Adipocyte (in vitro differentiated cells): ENCODE measurements around the gene TMEM235.

Experiments
- DNase-seq: peaks from one replicate; pipeline ENCODE4 v3.0.0-alpha.2; 2015; ENCODE audit warnings: low read depth
- H3K27me3 ChIP-seq: replicated peaks from 2 replicates; pipeline ENCODE4 v1.7.0; 2013; ENCODE audit warnings: mild to moderate bottlenecking, low read length, moderate library complexity; ENCODE audit not compliant: control insufficient read depth, insufficient read depth
- H3K36me3 ChIP-seq: 2 replicates; pipeline ENCODE4 v1.7.0; 2013; ENCODE audit warnings: low read length, mild to moderate bottlenecking, moderate library complexity; ENCODE audit not compliant: control insufficient read depth, insufficient read depth, severe bottlenecking
- H3K4me1 ChIP-seq: 2 replicates; pipeline ENCODE4 v1.7.0; 2013; ENCODE audit warnings: mild to moderate bottlenecking, low read length, moderate library complexity; ENCODE audit not compliant: control insufficient read depth, insufficient read depth
- H3K4me3 ChIP-seq: 2 replicates; pipeline ENCODE4 v1.7.0; 2013; ENCODE audit warnings: mild to moderate bottlenecking, low read length, moderate library complexity
- H3K9ac ChIP-seq: 2 replicates; pipeline ENCODE4 v1.7.0; 2013; ENCODE audit warnings: mild to moderate bottlenecking, low read length, moderate library complexity
- H3K9me3 ChIP-seq: 2 replicates; pipeline ENCODE4 v1.7.0; 2013; ENCODE audit warnings: mild to moderate bottlenecking, low read length, moderate library complexity; ENCODE audit not compliant: control insufficient read depth

TMEM235 gene

DNA sequence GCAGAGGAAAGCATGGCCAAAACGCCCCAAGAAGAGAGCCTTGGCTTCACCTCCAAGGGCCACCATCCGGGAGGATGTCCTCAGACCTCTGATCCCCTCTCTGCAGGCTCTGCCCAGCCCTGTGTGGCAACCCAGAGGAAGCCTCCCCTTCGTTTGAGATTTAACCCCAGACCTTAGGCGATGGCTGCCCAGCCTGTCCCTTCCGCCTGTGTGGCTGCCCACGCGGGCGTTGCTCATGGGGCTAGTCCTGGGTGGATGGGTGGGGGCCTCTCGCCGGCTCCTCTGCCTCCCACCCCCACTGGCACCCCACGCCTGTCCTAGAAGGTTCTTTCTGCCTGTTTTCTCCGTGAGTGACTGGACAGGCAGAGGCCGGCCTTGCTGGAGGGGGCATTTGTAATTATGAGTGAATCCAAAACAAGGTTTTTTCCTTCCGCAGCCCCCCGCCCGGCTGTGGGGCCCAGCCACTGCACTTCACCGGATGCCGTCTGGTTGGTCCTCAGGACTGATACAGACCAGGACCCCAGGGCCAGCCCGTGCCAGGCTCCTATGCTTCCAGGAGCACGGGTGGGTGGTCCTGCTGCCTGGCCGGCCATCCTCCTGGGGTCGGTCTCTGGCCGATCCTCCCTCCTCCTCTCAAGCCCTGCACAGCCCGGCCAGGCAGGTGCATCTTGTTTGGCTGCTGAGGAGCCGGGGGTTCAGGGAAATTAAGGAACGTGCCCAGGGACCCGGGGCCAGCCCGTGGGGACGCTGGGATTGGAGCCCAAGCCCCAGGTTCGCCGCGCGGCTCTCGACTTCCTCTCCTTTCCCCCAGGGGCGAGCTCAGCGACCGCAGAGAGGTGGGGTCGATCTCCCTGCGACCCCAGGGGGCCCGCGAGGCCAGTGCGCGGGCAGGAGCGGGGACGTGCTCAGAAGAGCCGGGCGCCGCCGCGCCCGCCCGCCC, at the start of gene TMEM235:
TSS of gene TMEM235 (plus strand) at position 636 of the 940 bp plus-strand sequence. CDS start 393 bp downstream, outside the sequence.
- H3K27me3 ChIP-seq: peaks cover 27% of the 10 kb centered on the region
- no peak within 1 kb of the TSS for H3K4me3 ChIP-seq
- no peak within 1 kb of the TSS for H3K9ac ChIP-seq
- H3K36me3 ChIP-seq: no peaks in the 10 kb centered on the region
- H3K4me1 ChIP-seq: no peaks in the 10 kb centered on the region
- no peak for DNase-seq
- H3K9me3 ChIP-seq: no peaks in the 10 kb centered on the region

DNA sequence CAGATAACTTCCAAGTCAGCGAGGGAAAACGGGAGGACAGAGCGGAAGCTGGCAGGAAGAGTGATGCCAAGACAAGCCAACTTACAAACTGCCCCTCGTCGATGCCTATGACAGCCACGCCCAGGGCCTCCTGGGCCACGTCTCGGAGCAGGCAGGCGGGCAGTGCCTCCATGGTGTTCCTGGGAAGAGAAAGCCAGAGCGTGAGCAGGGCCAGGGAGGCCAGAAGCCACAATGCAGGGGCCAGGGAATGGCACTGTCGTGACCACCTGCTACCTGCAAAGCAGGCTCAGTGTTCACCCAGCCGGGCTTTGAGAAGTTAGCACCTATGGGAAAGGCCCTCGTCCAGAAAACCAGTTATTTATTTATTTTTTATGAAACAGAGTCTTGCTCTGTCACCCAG, 48.9 kb upstream of the TMEM235 start:
- Histone ChIP-seq H3K9ac (no peak overlapping the region), H3K4me1 (peaks cover 4% of the 10 kb centered on the region), H3K36me3 (no peaks in the 10 kb centered on the region), H3K27me3 (no peaks in the 10 kb centered on the region), H3K9me3 (no peaks in the 10 kb centered on the region), H3K4me3 (no peak overlapping the region)
- DNase-seq: no peak

DNA sequence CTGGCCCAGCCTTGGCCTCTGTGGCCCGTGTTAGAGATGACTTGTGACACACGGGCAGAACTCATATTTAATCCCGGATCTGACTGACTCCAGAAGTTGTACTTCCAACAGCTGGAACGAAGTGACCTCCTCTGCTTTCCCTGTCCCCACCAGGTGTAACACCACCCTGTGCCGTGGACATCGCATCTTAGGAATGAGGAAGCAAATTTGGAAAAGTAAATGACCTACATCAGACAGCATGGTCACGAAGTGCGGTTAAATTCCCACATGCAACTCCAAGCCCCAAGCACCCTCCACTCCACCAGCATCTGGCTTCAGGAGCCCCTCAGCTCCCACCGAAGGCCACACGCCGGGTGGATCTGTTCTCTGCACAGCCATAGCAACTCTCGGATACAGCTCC, 47.5 kb upstream of the TMEM235 start:
- H3K9me3 ChIP-seq: no peaks in the 10 kb centered on the region
- no peak overlapping the region for H3K4me3 ChIP-seq
- H3K9ac ChIP-seq: no peak overlapping the region
- DNase-seq: no peak
- no peaks in the 10 kb centered on the region for H3K36me3 ChIP-seq
- H3K27me3 ChIP-seq: no peaks in the 10 kb centered on the region
- peaks cover 8% of the 10 kb centered on the region for H3K4me1 ChIP-seq

DNA sequence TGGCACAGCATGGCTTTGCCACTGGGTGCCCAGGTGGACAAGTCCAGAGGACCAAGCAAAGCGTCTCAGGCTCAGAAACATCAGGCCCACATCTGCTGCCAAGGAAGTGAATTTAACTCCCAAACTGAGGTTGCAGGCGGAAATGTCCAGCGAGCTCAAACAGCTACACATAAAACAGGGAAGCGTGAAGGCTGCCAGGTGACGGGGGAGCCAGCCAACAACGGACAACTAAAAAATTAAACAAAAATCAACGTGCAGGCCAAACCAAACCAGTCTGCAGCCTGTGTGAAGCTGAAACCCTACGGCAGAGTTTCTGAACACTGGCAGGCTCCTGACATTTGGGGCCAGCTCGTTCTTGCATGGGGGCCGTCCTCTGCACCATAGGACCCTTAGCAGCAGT, 47.1 kb upstream of the TMEM235 start:
- H3K36me3 ChIP-seq: no peaks in the 10 kb centered on the region
- DNase-seq: no peak
- H3K9ac ChIP-seq: no peak overlapping the region
- no peaks in the 10 kb centered on the region for H3K27me3 ChIP-seq
- peaks cover 6% of the 10 kb centered on the region for H3K4me1 ChIP-seq
- H3K4me3 ChIP-seq: no peak overlapping the region
- H3K9me3 ChIP-seq: no peaks in the 10 kb centered on the region

DNA sequence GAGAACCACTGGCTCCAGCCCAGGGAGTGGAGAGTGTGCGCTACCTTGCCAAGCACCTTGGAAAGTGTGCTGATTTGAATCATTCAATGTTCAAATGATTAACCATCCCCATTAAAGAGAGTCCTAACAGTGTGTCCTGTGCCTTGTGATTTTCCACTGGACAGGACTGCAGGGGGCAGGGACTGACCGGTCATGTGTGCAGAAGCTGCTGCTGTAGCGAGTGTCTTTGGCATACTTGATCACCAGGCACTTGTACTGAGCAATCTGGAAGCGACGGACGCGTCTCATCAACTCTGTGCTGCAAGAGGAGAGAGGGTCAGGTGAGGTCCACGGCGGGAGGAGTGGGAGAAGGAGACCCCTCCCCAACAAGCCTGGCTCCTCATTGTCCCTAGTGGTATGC, 46.6 kb upstream of the TMEM235 start:
- no peaks in the 10 kb centered on the region for H3K9me3 ChIP-seq
- no peaks in the 10 kb centered on the region for H3K36me3 ChIP-seq
- H3K4me3 ChIP-seq: no peak overlapping the region
- no peaks in the 10 kb centered on the region for H3K27me3 ChIP-seq
- DNase-seq: no peak
- H3K4me1 ChIP-seq: peaks cover 4% of the 10 kb centered on the region
- H3K9ac ChIP-seq: no peak overlapping the region

DNA sequence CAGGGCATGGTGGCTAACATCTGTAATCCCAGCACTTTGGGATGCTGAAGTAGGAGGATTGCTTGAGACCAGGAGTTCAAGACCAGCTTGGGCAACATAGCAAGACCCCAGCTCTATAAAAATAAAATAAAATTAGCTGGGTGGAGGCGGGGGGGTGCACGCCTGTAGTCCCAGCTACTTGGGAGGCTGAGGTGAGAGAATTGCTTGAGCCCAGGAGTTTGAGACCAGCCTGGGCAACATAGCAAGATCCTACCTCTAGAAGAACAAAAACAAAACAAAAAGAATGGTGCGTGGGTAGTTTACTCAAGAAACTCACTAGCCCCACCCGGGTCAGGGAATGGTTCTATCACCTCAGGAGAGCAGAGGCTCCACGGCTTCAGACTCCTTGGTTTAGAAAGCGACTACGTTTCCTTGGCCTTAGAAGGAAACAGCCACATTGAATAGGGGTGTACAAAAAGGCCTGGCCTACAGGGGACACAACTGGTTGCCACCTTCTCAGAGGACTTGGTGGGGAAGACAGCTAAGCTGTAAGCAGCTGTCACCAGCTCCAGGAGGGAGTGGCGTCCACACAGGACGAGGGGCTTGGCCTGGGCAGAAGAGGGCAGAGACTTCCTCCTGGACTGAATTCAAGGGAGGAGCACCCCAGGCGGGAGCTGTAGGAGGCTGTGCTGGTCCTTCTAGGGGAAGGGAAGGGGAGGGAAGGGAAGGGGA, 45.3 kb upstream of the TMEM235 start:
- Histone ChIP-seq H3K9ac (no peak overlapping the region), H3K36me3 (peaks cover 4% of the 10 kb centered on the region), H3K4me1 (peaks cover 4% of the 10 kb centered on the region), H3K4me3 (peak overlapping the region; percentile 86), H3K27me3 (no peaks in the 10 kb centered on the region), H3K9me3 (no peaks in the 10 kb centered on the region)
- no peak for DNase-seq

DNA sequence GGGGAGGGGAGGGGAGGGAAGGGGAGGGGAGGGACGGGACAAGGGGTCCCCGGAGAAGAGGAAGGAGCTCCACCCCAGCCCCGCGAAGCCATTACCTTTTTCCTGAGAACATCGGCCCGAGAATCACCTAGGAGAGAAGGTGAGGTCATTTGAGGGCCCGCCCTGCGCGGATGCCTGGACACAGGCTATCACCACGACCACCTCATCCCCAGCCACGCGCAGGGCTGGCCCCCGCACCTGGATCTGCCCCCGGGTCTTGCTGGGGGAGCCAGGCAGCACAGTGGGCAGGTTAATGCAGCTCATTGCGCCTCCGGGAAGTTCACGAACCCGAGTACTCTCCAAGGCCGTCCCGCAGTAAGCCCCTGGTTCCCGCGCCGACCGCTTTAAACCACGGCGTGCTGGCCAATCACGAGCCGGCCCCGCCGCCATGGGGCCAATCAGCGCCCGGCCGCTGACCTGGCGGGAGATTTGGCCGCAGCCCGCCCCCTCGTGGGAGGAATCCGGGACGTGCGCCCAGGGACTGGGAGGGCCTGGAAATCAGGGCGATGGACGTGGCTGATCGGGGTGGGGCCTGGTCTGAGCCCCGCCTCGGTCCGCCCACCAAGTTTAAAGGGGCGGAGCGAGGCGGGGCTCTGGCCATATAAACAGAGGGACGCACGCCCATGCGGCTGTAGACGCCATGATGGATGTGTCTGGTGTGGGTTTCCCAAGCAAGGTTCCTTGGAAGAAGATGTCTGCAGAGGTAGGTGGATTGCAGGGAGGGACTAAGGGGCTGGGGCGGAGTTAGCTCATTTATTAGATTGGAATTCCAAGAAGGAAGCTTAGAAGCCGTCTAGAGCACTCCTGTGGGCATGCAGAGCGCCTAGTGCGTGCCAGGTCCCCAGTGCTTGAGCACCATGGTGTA, 44.5 kb upstream of the TMEM235 start, which contains the start of the genes AFMID and TK1:
TSS of gene AFMID (plus strand) at position 671 of the 904 bp plus-strand sequence. CDS start at position 680, 9 bp downstream.
TSS of gene TK1 (minus strand) at position 361 of the 904 bp plus-strand sequence. CDS start at position 303, 58 bp downstream.
- H3K27me3 ChIP-seq: no peaks in the 10 kb centered on the region
- DNase-seq: peak; percentile 99
- peak within 1 kb of the TSS; percentile 71 for H3K9ac ChIP-seq
- H3K4me3 ChIP-seq: peak within 1 kb of the TSS; percentile 89
- peaks cover 5% of the 10 kb centered on the region for H3K36me3 ChIP-seq
- H3K9me3 ChIP-seq: no peaks in the 10 kb centered on the region
- H3K4me1 ChIP-seq: peaks cover 4% of the 10 kb centered on the region

DNA sequence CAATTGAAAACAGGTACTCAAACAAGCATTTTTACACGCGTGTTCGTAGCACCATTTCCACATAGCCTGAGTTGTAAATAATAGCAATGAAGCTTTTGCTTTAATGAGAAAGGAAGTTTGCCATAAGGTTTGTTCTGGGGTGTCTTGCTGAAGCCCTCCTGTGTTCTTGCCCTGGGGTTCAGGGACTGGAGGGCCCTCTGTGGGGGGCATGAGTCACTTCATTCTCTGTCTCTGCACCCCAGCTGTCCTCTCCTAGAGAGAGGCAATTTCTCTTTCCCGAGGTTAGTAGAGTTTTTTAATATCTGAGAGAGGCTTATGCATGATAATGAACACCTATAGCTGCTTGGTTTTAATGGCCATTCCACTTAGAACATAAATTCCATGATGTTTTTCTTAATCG, 34.7 kb upstream of the TMEM235 start:
- Histone ChIP-seq H3K4me1 (peaks cover 3% of the 10 kb centered on the region), H3K36me3 (peaks cover 2% of the 10 kb centered on the region), H3K9ac (no peak overlapping the region), H3K27me3 (no peaks in the 10 kb centered on the region), H3K9me3 (no peaks in the 10 kb centered on the region), H3K4me3 (no peak overlapping the region)
- no peak for DNase-seq

DNA sequence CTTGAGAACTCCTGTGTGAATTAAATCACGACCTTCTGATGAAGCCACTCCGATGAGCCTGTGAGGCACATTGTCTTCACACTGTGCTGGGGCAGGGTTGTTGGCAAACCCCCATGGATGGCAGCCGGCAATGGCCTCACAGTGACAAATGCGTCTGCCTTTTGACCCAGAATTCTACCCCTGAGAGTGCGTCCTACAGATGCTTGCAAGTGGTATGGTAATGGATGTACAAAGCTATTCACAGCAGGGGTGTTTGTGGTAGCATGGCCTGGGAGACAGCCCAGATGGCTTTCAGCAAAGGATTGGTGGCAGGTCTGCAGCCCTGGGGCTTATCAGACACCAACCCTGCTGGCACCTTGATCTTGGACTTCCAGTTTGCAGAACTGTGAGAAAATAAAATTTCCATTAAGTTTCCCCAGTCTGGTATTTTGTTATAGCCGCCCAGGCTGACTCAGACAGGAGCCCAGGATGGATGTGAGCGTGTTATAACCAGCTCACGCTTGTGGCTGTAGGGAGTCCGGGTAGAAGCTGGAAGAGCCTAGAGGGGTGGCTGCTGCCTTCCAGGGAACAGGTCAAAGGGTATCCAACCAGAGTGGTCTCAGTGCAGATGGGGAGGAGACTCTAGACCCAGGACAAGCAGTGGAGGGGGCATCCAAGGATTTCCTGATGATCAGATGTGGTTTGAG, 34.1 kb upstream of the TMEM235 start:
- H3K4me1 ChIP-seq: peaks cover 3% of the 10 kb centered on the region
- H3K36me3 ChIP-seq: peaks cover 2% of the 10 kb centered on the region
- no peaks in the 10 kb centered on the region for H3K27me3 ChIP-seq
- H3K9me3 ChIP-seq: no peaks in the 10 kb centered on the region
- DNase-seq: no peak
- no peak overlapping the region for H3K9ac ChIP-seq
- no peak overlapping the region for H3K4me3 ChIP-seq

DNA sequence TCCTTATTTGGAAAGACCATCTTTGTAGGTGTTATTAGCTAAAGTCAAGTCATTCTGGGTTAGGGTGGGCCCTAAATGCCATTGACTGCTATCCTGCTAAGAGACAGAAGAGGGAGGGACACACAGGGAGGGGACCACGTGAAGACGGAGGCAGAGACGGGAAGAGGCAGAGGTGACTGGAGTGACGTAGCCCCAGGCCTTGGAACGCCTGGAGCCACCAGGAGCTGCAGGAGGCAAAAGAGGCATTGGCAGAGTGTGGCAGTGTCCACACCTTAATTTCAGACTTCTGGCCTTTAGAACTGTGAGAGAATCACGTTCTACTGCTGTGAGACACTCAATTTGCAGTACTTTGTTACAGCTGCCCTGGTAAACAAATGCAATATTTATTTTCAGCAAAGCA, 31.0 kb upstream of the TMEM235 start:
- H3K9me3 ChIP-seq: no peaks in the 10 kb centered on the region
- H3K27me3 ChIP-seq: no peaks in the 10 kb centered on the region
- no peak for DNase-seq
- peaks cover 3% of the 10 kb centered on the region for H3K4me1 ChIP-seq
- H3K9ac ChIP-seq: no peak overlapping the region
- H3K36me3 ChIP-seq: peaks cover 3% of the 10 kb centered on the region
- H3K4me3 ChIP-seq: no peak overlapping the region
